K562 (cell line): ENCODE measurements around the gene COL4A2. TPM values are rescaled to one million over a fixed set of nuclear protein-coding genes. Genes with fewer than 3 reads are reported as not detected.

Source experiments
- ATAC-seq: fragments of 200-7000 bp; cut with Tn5 transposase; 3 replicates; pipeline ENCODE4 v1.9.1; 2020; ENCODE audit warnings: moderate library complexity
- BruUV-seq: library from RNA; stranded (reverse); fragments of 400-500 nt; replicated peaks from 2 replicates; lab custom pipeline; 2021; lab: Mats Ljungman, UMichigan
- CTCF ChIA-PET: fragments of 300-600 bp; formaldehyde crosslinking; extraction: SDS; loops from one replicate; lab custom pipeline; 2021; ENCODE audit warnings: low intra/inter-chr PET ratio; lab: Yijun Ruan, JAX
- POLR2A ChIA-PET: fragments of 300-600, 350-650 bp; sonication (Branson Sonifier 250); formaldehyde crosslinking; extraction: SDS; loops from one replicate; lab custom pipeline; 2021; ENCODE audit warnings: antibody characterized with exemption, inconsistent platforms; lab: Yijun Ruan, JAX
- DNase-seq, 4 experiments: peaks; one replicate each; pipeline versions ENCODE4 v3.0.0 to v3.0.0-alpha.2; 2011 to 2018; ENCODE audit warnings: low spot score in 3 of 4, mixed read lengths in 3 of 4; ENCODE audit errors: extremely low read depth in 1 of 4
- FAIRE-seq: peaks from 2 replicates; lab custom pipeline; 2011; peaks lifted over from hg19 to GRCh38; lab: Jason Lieb, UNC
- H2AFZ ChIP-seq: 2 replicates; pipeline ENCODE4 v1.6.0; 2011; ENCODE audit warnings: low read depth, low read length, control low read depth, inconsistent platforms
- H3K27ac ChIP-seq: fragments of 200-600 bp; 3 replicates; pipeline ENCODE4 v1.8.0; 2011; ENCODE audit warnings: low read depth, mild to moderate bottlenecking, control low read depth, inconsistent platforms, low read length, moderate library complexity, mixed read lengths; ENCODE audit errors: extremely low read depth
- H3K27me3 ChIP-seq, 2 experiments: fragments of 300-600 bp in 1 of 2; 2 replicates in 1 of 2; 3 replicates in 1 of 2; pipeline versions ENCODE4 v1.6.0 to v1.8.0; 2011; ENCODE audit warnings: inconsistent platforms in 2 of 2, low read length in 2 of 2, mild to moderate bottlenecking in 1 of 2, mixed read lengths in 1 of 2, moderate library complexity in 1 of 2; ENCODE audit not compliant: control insufficient read depth in 2 of 2, insufficient read depth in 2 of 2
- H3K36me3 ChIP-seq: fragments of 300-600 bp; 3 replicates; pipeline ENCODE4 v1.8.0; 2011; ENCODE audit warnings: mild to moderate bottlenecking, low read length, inconsistent platforms; ENCODE audit not compliant: control insufficient read depth, insufficient read depth
- H3K4me1 ChIP-seq, 2 experiments: fragments of 200-600 bp in 1 of 2; replicated peaks in 1 of 2; 2 replicates in 1 of 2; 3 replicates in 1 of 2; pipeline versions ENCODE4 v1.5.1 to v1.8.0; 2011; ENCODE audit warnings: inconsistent platforms in 2 of 2, low read length in 2 of 2, mild to moderate bottlenecking in 1 of 2, mixed read lengths in 1 of 2, moderate library complexity in 1 of 2; ENCODE audit not compliant: control insufficient read depth in 2 of 2, insufficient read depth in 2 of 2
- H3K4me2 ChIP-seq: 2 replicates; pipeline ENCODE4 v1.6.1; 2011; ENCODE audit warnings: low read length, control low read depth, inconsistent platforms, mixed read lengths; ENCODE audit not compliant: insufficient read depth
- H3K4me3 ChIP-seq: fragments of 200-600 bp; sonication (generic), shearing (Covaris generic); 2 replicates; pipeline ENCODE4 v1.5.1; 2016; ENCODE audit warnings: control low read depth, inconsistent platforms
- H3K79me2 ChIP-seq: fragments of 200-600 bp; 3 replicates; pipeline ENCODE4 v1.8.0; 2011; ENCODE audit warnings: low read length, inconsistent platforms; ENCODE audit not compliant: control insufficient read depth, insufficient read depth
- H3K9ac ChIP-seq, 2 experiments: 2 replicates each; pipeline versions ENCODE4 v1.6.0 to v1.6.1; 2011; ENCODE audit warnings: low read depth in 2 of 2, low read length in 2 of 2, control low read depth in 1 of 2, inconsistent platforms in 1 of 2, mild to moderate bottlenecking in 1 of 2, mixed read lengths in 1 of 2; ENCODE audit not compliant: insufficient read depth in 1 of 2
- H3K9me1 ChIP-seq: one replicate; pipeline ENCODE4 v1.6.0; 2011; ENCODE audit warnings: inconsistent platforms, mild to moderate bottlenecking, low read length, moderate library complexity; ENCODE audit not compliant: control insufficient read depth, insufficient read depth
- H3K9me3 ChIP-seq: replicated peaks from 2 replicates; pipeline ENCODE4 v1.5.1; 2011; ENCODE audit warnings: low read depth, low read length, inconsistent platforms; ENCODE audit not compliant: control insufficient read depth, insufficient read depth
- H4K20me1 ChIP-seq: replicated peaks from 2 replicates; pipeline ENCODE4 v1.6.1; 2011; ENCODE audit warnings: low read length, inconsistent platforms, mixed read lengths; ENCODE audit not compliant: control insufficient read depth, insufficient read depth
- ATF7 ChIP-seq: fragments of 450-650 bp; IDR thresholded peaks from 2 replicates; pipeline ENCODE4 v1.7.1; 2014; ENCODE audit warnings: mild to moderate bottlenecking, moderate library complexity
- BRCA1 ChIP-seq, 2 experiments: fragments of 450-650 bp in 1 of 2; sonication (generic) in 1 of 2; formaldehyde crosslinking in 1 of 2; IDR thresholded peaks; 2 replicates each; pipeline versions ENCODE4 v1.5.0 to v1.6.1; 2017 to 2020; ENCODE audit warnings: mild to moderate bottlenecking in 1 of 2, missing genetic modification reagents in 1 of 2
- CC2D1A ChIP-seq: fragments of 450-650 bp; IDR thresholded peaks from 2 replicates; pipeline ENCODE4 v1.6.1; 2017; ENCODE audit warnings: mild to moderate bottlenecking
- HLTF ChIP-seq: fragments of 450-650 bp; IDR thresholded peaks from 2 replicates; pipeline ENCODE4 v1.6.1; 2016
- MYBL2 ChIP-seq, 2 experiments: fragments of 450-650 bp in 1 of 2; sonication (generic) in 1 of 2; formaldehyde crosslinking in 1 of 2; IDR thresholded peaks; 2 replicates each; pipeline versions ENCODE4 v1.6.1 to v1.8.1; 2017 to 2022; ENCODE audit warnings: borderline replicate concordance in 1 of 2, inconsistent platforms in 1 of 2, low read depth in 1 of 2, mild to moderate bottlenecking in 1 of 2, missing genetic modification reagents in 1 of 2, moderate library complexity in 1 of 2
- NR1H2 ChIP-seq: sonication (generic); formaldehyde crosslinking; IDR thresholded peaks from 2 replicates; pipeline ENCODE4 v1.4.0; 2020; ENCODE audit warnings: mild to moderate bottlenecking, missing genetic modification reagents
- ZEB2 ChIP-seq: fragments of 450-650 bp; IDR thresholded peaks from 2 replicates; pipeline ENCODE4 v1.6.1; 2016
- ZFP30 ChIP-seq: fragments of 250-450 bp; sonication (Bioruptor Pico); IDR thresholded peaks from 2 replicates; pipeline ENCODE4 v1.8.0; 2022; ENCODE audit warnings: moderate library complexity, mild to moderate bottlenecking, inconsistent platforms, borderline replicate concordance
- ZFPM2 ChIP-seq: fragments of 250-450 bp; sonication (Bioruptor Pico); IDR thresholded peaks from 2 replicates; pipeline ENCODE4 v1.5.1; 2022; ENCODE audit warnings: mild to moderate bottlenecking
- ZNF184 ChIP-seq: sonication (generic); formaldehyde crosslinking; IDR thresholded peaks from 2 replicates; pipeline ENCODE4 v1.5.0; 2020; ENCODE audit warnings: missing genetic modification reagents
- ZNF583 ChIP-seq: fragments of 250-450 bp; sonication (Bioruptor Pico); IDR thresholded peaks from 2 replicates; pipeline ENCODE4 v1.4.0; 2020
- WGBS: fragments of 100-300 bp; shearing (Covaris generic); methylation state at CpG from one replicate; pipeline ENCODE4 v1.1.6; 2016; ENCODE audit warnings: low coverage, mixed read lengths; ENCODE audit not compliant: insufficient coverage; ENCODE audit errors: missing lambda C conversion rate; 5-methylcytosine and 5-hydroxymethylcytosine counted together
- in situ Hi-C: fragments of 300-500 bp; cut with MboI; formaldehyde crosslinking; loops from 4 replicates; pipeline ENCODE4 v1.15.0; 2018; ENCODE audit warnings: inconsistent platforms, mixed read lengths
- intact Hi-C: fragments of 100-400 bp; cut with micrococcal nuclease; formaldehyde crosslinking; loops from 2 replicates; pipeline ENCODE4 v1.14.2; 2022
- polyA plus RNA-seq, 8 experiments: library from polyadenylated mRNA; depleted of rRNA in 4 of 8; stranded (reverse) in 5 of 8; unstranded in 3 of 8; fragments of >200 nt; fragmentation: Nextera tagmentation in 2 of 8; fragmentation: Illumina TruSeq in 1 of 8; extraction: Ambion mirVana in 2 of 8; extraction: Trizol in 1 of 8; gene quantifications; 2 replicates each; pipeline versions ENCODE4 v1.2.1 to v1.2.3, GENCODE V29; 2011 to 2014; ENCODE audit warnings: inconsistent platforms in 1 of 8, missing spikeins in 1 of 8
- total RNA-seq, 7 experiments: library from RNA; depleted of rRNA in 6 of 7; stranded (reverse); fragments of >200 nt in 6 of 7; fragmentation: Illumina TruSeq in 2 of 7; extraction: Trizol in 2 of 7; gene quantifications; 2 replicates each; pipeline versions ENCODE4 v1.2.1 to v1.2.3, GENCODE V29; 2011 to 2021; ENCODE audit warnings: low replicate concordance in 1 of 7
- TF ChIP-seq, protein P1 (sequence below): fragments of 450-650 bp; IDR thresholded peaks from 2 replicates; pipeline ENCODE4 v1.6.1; 2016; ENCODE audit warnings: missing biosample characterization, missing genetic modification characterization
- TF ChIP-seq, protein P2 (sequence below): fragments of 450-650 bp; formaldehyde crosslinking; IDR thresholded peaks from 2 replicates; pipeline ENCODE4 v1.4.0; 2022; ENCODE audit warnings: missing genetic modification characterization
- TF ChIP-seq, protein P3 (sequence below): sonication (generic); formaldehyde crosslinking; IDR thresholded peaks from 2 replicates; pipeline ENCODE4 v1.8.0; 2022; ENCODE audit warnings: missing genetic modification reagents, mild to moderate bottlenecking, borderline replicate concordance
- TF ChIP-seq, protein P4 (sequence below): fragments of 150-350 bp; IDR thresholded peaks from 2 replicates; pipeline ENCODE4 v1.6.1; 2014; ENCODE audit warnings: low read depth, mild to moderate bottlenecking, low read length, borderline replicate concordance

The COL4A2 gene
- total and polyA plus RNA-seq, 9 of the 15 experiments (the other 6 are each of a cell fraction or from before 2014, with no cell fraction given), result 0.13 to 15.2 (median 8.1) TPM

DNA sequence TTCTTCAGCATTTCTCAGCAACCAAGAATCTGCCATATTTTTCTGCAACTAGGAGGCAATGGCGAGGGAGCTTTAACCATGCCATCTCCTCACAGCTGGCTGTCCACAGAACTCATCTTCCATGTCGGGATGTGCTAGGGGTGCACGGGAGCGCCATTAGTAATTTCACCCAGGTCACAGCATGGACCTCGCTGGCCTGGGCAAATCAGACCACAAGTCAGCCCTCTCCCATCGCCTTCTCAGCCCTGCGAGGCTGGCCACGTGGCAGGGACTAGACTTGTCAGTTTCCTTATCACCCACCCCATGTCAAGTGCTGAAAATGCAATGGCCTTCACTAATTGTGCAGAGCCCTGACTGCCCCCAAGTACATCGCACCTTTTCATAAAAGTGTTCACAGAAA, 15.8 kb upstream of the COL4A2 start (continued):
- TF ChIP-seq MYBL2 (IDR thresholded peaks at IDR 0.05; ENCODE audit: low read depth), result no peak
- no peak for TF ChIP-seq MYBL2 (CRISPR knock-in tag; IDR thresholded peaks at IDR 0.05; ENCODE audit: borderline replicate concordance)

DNA sequence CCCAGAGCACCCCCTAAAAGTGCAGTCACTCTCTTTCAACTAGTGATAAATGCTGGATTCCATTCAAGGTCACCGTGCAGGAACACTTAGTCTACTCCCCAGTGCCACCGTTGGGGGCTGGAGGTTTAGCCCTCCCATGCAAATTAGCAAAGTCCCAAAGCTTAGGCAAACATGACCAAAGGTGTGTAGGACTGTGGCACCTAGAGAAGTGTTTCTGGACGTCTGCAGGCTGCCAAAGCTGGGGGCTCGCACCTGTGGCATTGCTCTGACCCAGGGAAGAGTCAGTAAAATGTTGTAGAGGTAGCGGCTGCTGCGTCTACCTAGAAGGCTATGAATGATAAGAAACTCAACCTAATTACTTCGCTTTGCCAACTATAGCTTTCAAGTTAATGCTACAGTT, 14.0 kb upstream of the COL4A2 start:
- Histone ChIP-seq H3K4me2 (no peak overlapping the region), H3K79me2 (no peaks in the 10 kb centered on the region), H3K27me3 (peaks cover 0 to 9% of the 10 kb centered on the region in 2 experiments; a peak in 2 of 5 replicates), H3K4me3 (no peak overlapping the region), H2AFZ (no peak overlapping the region), H3K9me1 (no peaks in the 10 kb centered on the region), H3K4me1 (no peaks in the 10 kb centered on the region), H3K27ac (no peak overlapping the region), H4K20me1 (no peaks in the 10 kb centered on the region), H3K9me3 (no peaks in the 10 kb centered on the region), H3K9ac (no peak overlapping the region), H3K36me3 (no peaks in the 10 kb centered on the region)
- in situ Hi-C loops, result no loop called here
- TF ChIP-seq ZFP30 (CRISPR knock-in tag) (no peak), ZNF184 (no peak), ZFPM2 (CRISPR knock-in tag) (no peak), NR1H2 (CRISPR knock-in tag) (no peak), ATF7 (no peak), ZEB2 (no peak), CC2D1A (no peak), BRCA1 (IDR thresholded peaks at IDR 0.05) (no peak), BRCA1 (CRISPR knock-in tag; IDR thresholded peaks at IDR 0.05) (no peak), ZNF583 (CRISPR knock-in tag) (no peak), HLTF (no peak)
- TF ChIP-seq, protein P1, sequence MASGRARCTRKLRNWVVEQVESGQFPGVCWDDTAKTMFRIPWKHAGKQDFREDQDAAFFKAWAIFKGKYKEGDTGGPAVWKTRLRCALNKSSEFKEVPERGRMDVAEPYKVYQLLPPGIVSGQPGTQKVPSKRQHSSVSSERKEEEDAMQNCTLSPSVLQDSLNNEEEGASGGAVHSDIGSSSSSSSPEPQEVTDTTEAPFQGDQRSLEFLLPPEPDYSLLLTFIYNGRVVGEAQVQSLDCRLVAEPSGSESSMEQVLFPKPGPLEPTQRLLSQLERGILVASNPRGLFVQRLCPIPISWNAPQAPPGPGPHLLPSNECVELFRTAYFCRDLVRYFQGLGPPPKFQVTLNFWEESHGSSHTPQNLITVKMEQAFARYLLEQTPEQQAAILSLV, result no peak
- TF ChIP-seq, protein P2, sequence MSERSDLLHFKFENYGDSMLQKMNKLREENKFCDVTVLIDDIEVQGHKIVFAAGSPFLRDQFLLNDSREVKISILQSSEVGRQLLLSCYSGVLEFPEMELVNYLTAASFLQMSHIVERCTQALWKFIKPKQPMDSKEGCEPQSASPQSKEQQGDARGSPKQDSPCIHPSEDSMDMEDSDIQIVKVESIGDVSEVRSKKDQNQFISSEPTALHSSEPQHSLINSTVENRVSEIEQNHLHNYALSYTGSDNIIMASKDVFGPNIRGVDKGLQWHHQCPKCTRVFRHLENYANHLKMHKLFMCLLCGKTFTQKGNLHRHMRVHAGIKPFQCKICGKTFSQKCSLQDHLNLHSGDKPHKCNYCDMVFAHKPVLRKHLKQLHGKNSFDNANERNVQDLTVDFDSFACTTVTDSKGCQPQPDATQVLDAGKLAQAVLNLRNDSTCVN (CRISPR knock-in tag), result no peak
- TF ChIP-seq, protein P3, sequence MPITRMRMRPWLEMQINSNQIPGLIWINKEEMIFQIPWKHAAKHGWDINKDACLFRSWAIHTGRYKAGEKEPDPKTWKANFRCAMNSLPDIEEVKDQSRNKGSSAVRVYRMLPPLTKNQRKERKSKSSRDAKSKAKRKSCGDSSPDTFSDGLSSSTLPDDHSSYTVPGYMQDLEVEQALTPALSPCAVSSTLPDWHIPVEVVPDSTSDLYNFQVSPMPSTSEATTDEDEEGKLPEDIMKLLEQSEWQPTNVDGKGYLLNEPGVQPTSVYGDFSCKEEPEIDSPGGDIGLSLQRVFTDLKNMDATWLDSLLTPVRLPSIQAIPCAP (CRISPR knock-in tag), result no peak
- TF ChIP-seq, protein P4, sequence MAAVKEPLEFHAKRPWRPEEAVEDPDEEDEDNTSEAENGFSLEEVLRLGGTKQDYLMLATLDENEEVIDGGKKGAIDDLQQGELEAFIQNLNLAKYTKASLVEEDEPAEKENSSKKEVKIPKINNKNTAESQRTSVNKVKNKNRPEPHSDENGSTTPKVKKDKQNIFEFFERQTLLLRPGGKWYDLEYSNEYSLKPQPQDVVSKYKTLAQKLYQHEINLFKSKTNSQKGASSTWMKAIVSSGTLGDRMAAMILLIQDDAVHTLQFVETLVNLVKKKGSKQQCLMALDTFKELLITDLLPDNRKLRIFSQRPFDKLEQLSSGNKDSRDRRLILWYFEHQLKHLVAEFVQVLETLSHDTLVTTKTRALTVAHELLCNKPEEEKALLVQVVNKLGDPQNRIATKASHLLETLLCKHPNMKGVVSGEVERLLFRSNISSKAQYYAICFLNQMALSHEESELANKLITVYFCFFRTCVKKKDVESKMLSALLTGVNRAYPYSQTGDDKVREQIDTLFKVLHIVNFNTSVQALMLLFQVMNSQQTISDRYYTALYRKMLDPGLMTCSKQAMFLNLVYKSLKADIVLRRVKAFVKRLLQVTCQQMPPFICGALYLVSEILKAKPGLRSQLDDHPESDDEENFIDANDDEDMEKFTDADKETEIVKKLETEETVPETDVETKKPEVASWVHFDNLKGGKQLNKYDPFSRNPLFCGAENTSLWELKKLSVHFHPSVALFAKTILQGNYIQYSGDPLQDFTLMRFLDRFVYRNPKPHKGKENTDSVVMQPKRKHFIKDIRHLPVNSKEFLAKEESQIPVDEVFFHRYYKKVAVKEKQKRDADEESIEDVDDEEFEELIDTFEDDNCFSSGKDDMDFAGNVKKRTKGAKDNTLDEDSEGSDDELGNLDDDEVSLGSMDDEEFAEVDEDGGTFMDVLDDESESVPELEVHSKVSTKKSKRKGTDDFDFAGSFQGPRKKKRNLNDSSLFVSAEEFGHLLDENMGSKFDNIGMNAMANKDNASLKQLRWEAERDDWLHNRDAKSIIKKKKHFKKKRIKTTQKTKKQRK, result no peak
- 2% methylated on average over 7 of the region's 7 CpGs for WGBS
- DNase-seq (no peak), ATAC-seq (no peak), FAIRE-seq (no peak)
- intact Hi-C loops, result no loop called here
- POLR2A ChIA-PET, result no interaction called here
- CTCF ChIA-PET, result no interaction called here
- BruUV-seq, result no TSS peak
